Mesenchymal stem cell (in vitro differentiated cells and primary cell): ENCODE results near the gene ACYP1.
A peak's percentile ranks its signal among the peaks of the same experiment; 100 is the strongest.

Experiments
- DNase-seq: peaks from one replicate; pipeline ENCODE4 v3.0.0-alpha.2; 2013
- H2AFZ ChIP-seq: one replicate; pipeline ENCODE4 v1.6.1; 2013; ENCODE audit warnings: low read depth, mild to moderate bottlenecking, control low read depth, inconsistent platforms, low read length, moderate library complexity
- H2AK5ac ChIP-seq: 2 replicates; pipeline ENCODE4 v1.6.1; 2013; ENCODE audit warnings: low read length, moderate library complexity, mild to moderate bottlenecking, inconsistent platforms; ENCODE audit not compliant: severe bottlenecking
- H2BK120ac ChIP-seq: one replicate; pipeline ENCODE4 v1.6.1; 2013; ENCODE audit warnings: low read depth, mild to moderate bottlenecking, inconsistent platforms, low read length, moderate library complexity
- H2BK12ac ChIP-seq, 2 experiments: one replicate each; pipeline ENCODE4 v1.6.1; 2013; ENCODE audit warnings: inconsistent platforms in 2 of 2, low read length in 2 of 2, mild to moderate bottlenecking in 2 of 2, moderate library complexity in 2 of 2, control low read depth in 1 of 2
- H2BK15ac ChIP-seq: one replicate; pipeline ENCODE4 v1.6.1; 2013; ENCODE audit warnings: mild to moderate bottlenecking, low read depth, inconsistent platforms; ENCODE audit not compliant: poor library complexity, severe bottlenecking
- H2BK5ac ChIP-seq: 2 replicates; pipeline ENCODE4 v1.6.1; 2013; ENCODE audit warnings: low read depth, mild to moderate bottlenecking, low read length, control low read depth, inconsistent platforms; ENCODE audit not compliant: poor library complexity, severe bottlenecking
- H3K14ac ChIP-seq, 2 experiments: one replicate each; pipeline ENCODE4 v1.6.1; 2013; ENCODE audit warnings: inconsistent platforms in 2 of 2, low read length in 2 of 2, control low read depth in 1 of 2, mild to moderate bottlenecking in 1 of 2, moderate library complexity in 1 of 2
- H3K18ac ChIP-seq, 2 experiments: one replicate each; pipeline ENCODE4 v1.6.1; 2013; ENCODE audit warnings: inconsistent platforms in 2 of 2, low read length in 2 of 2, control low read depth in 1 of 2, low read depth in 1 of 2, mild to moderate bottlenecking in 1 of 2
- H3K23ac ChIP-seq, 2 experiments: one replicate each; pipeline ENCODE4 v1.6.1; 2013; ENCODE audit warnings: inconsistent platforms in 2 of 2, low read length in 2 of 2, mild to moderate bottlenecking in 2 of 2, moderate library complexity in 2 of 2, control low read depth in 1 of 2
- H3K27ac ChIP-seq: 2 replicates; pipeline ENCODE4 v1.5.1; 2013; ENCODE audit warnings: mild to moderate bottlenecking, moderate library complexity, low read length, control low read depth, inconsistent platforms; ENCODE audit not compliant: poor library complexity, severe bottlenecking
- H3K27me3 ChIP-seq, 2 experiments: 2 replicates each; pipeline versions ENCODE4 v1.6.1 to v1.7.0; 2013; ENCODE audit warnings: low read length in 2 of 2, mild to moderate bottlenecking in 2 of 2, moderate library complexity in 2 of 2, control low read depth in 1 of 2, inconsistent platforms in 1 of 2; ENCODE audit not compliant: control insufficient read depth in 1 of 2, insufficient read depth in 1 of 2
- H3K36me3 ChIP-seq, 2 experiments: 2 replicates each; pipeline versions ENCODE4 v1.6.1 to v1.7.0; 2013; ENCODE audit warnings: low read length in 2 of 2, control low read depth in 1 of 2, inconsistent platforms in 1 of 2, low read depth in 1 of 2, mild to moderate bottlenecking in 1 of 2; ENCODE audit not compliant: insufficient read depth in 2 of 2, control insufficient read depth in 1 of 2
- H3K4ac ChIP-seq, 2 experiments: one replicate each; pipeline ENCODE4 v1.6.1; 2013; ENCODE audit warnings: inconsistent platforms in 2 of 2, low read length in 2 of 2, mild to moderate bottlenecking in 2 of 2, moderate library complexity in 2 of 2, control low read depth in 1 of 2, low read depth in 1 of 2
- H3K4me1 ChIP-seq: 2 replicates; pipeline ENCODE4 v1.6.1; 2013; ENCODE audit warnings: low read depth, low read length, control low read depth; ENCODE audit not compliant: control insufficient read depth, insufficient read depth
- H3K4me2 ChIP-seq: 2 replicates; pipeline ENCODE4 v1.6.1; 2013; ENCODE audit warnings: low read length, mild to moderate bottlenecking, inconsistent platforms; ENCODE audit not compliant: poor library complexity, severe bottlenecking
- H3K4me3 ChIP-seq, 2 experiments: 2 replicates each; pipeline versions ENCODE4 v1.5.1 to v1.7.0; 2013; ENCODE audit warnings: low read length in 2 of 2, mild to moderate bottlenecking in 2 of 2, control low read depth in 1 of 2, low read depth in 1 of 2; ENCODE audit not compliant: insufficient read depth in 1 of 2
- H3K79me1 ChIP-seq: replicated peaks from 2 replicates; pipeline ENCODE4 v1.6.1; 2013; ENCODE audit warnings: mild to moderate bottlenecking, control low read depth, low read length, inconsistent platforms; ENCODE audit not compliant: poor library complexity, severe bottlenecking
- H3K9ac ChIP-seq: 2 replicates; pipeline ENCODE4 v1.7.0; 2013; ENCODE audit warnings: mild to moderate bottlenecking, low read length, moderate library complexity
- H3K9me3 ChIP-seq: 2 replicates; pipeline ENCODE4 v1.7.0; 2013; ENCODE audit warnings: mild to moderate bottlenecking, low read length; ENCODE audit not compliant: control insufficient read depth
- H4K8ac ChIP-seq: one replicate; pipeline ENCODE4 v1.6.1; 2013; ENCODE audit warnings: inconsistent platforms, mild to moderate bottlenecking, low read length, moderate library complexity
- H4K91ac ChIP-seq: one replicate; pipeline ENCODE4 v1.6.1; 2013; ENCODE audit warnings: mild to moderate bottlenecking, low read length, inconsistent platforms
- WGBS: methylation state at CpG from one replicate; pipeline ENCODE4 v1.1.7; 2013; ENCODE audit warnings: mixed read lengths; 5-methylcytosine and 5-hydroxymethylcytosine counted together

The ACYP1 gene

GRCh38 chr14:75011356-75011994 lies 52.3 kb downstream of the ACYP1 start:
- peaks cover 10% of the 10 kb centered on the region for H3K79me1 ChIP-seq
- H3K36me3 ChIP-seq = peaks cover 23 to 78% of the 10 kb centered on the region in 2 experiments
- H3K9me3 ChIP-seq = no peaks in the 10 kb centered on the region
- H3K27ac ChIP-seq = peak overlapping the region; percentile 35
- H4K91ac ChIP-seq = no peak overlapping the region
- WGBS = 35% methylated on average over 3 of the region's 4 CpGs
- peak overlapping the region; percentile 31 for H2AK5ac ChIP-seq
- peaks cover 1% of the 10 kb centered on the region for H3K4me1 ChIP-seq
- no peak overlapping the region for H2BK12ac ChIP-seq
- H3K9ac ChIP-seq = peak overlapping the region; percentile 70
- no peak overlapping the region for H2BK120ac ChIP-seq
- H3K23ac ChIP-seq = no peak overlapping the region
- H3K4ac ChIP-seq = no peak overlapping the region
- H2BK15ac ChIP-seq = no peak overlapping the region
- H2AFZ ChIP-seq = no peak overlapping the region
- no peak overlapping the region for H3K18ac ChIP-seq
- H3K4me2 ChIP-seq = no peak overlapping the region
- H2BK5ac ChIP-seq = no peak overlapping the region
- no peaks in the 10 kb centered on the region for H3K27me3 ChIP-seq
- DNase-seq = peak; percentile 83
- no peak overlapping the region for H4K8ac ChIP-seq
- no peak overlapping the region for H3K14ac ChIP-seq
- H3K4me3 ChIP-seq = peak overlapping the region in 1 of 2 experiments; percentile 55

GRCh38 chr14:75010472-75011093 lies 53.2 kb downstream of the ACYP1 start:
- no peak overlapping the region for H2BK120ac ChIP-seq
- no peak overlapping the region for H2AK5ac ChIP-seq
- no peak overlapping the region for H2BK5ac ChIP-seq
- no peak overlapping the region for H4K91ac ChIP-seq
- no peak overlapping the region for H2BK15ac ChIP-seq
- DNase-seq = no peak
- H3K4me1 ChIP-seq = peaks cover 1% of the 10 kb centered on the region
- H3K79me1 ChIP-seq = peaks cover 16% of the 10 kb centered on the region
- no peak overlapping the region for H3K14ac ChIP-seq
- H3K23ac ChIP-seq = no peak overlapping the region
- H3K27me3 ChIP-seq = no peaks in the 10 kb centered on the region
- no peak overlapping the region for H3K27ac ChIP-seq
- no peak overlapping the region for H2BK12ac ChIP-seq
- no peak overlapping the region for H4K8ac ChIP-seq
- peaks cover 24 to 78% of the 10 kb centered on the region in 2 experiments for H3K36me3 ChIP-seq
- peak overlapping the region; percentile 70 for H3K9ac ChIP-seq
- H3K9me3 ChIP-seq = no peaks in the 10 kb centered on the region
- H2AFZ ChIP-seq = no peak overlapping the region
- H3K18ac ChIP-seq = no peak overlapping the region
- H3K4me2 ChIP-seq = no peak overlapping the region
- no peak overlapping the region for H3K4me3 ChIP-seq
- no CpG with 5 or more reads among the region's 4 CpGs for WGBS
- H3K4ac ChIP-seq = no peak overlapping the region

- Histone ChIP-seq H3K4me1 (peaks cover 5% of the 10 kb centered on the region), H2BK5ac (no peak overlapping the region), H3K79me1 (peaks cover 21% of the 10 kb centered on the region), H3K9me3 (no peaks in the 10 kb centered on the region), H2BK120ac (no peak overlapping the region), H2AK5ac (no peak overlapping the region), H2AFZ (no peak overlapping the region), H3K18ac (no peak overlapping the region), H3K27me3 (no peaks in the 10 kb centered on the region), H2BK12ac (no peak overlapping the region), H3K27ac (no peak overlapping the region), H3K4me2 (no peak overlapping the region), H3K14ac (no peak overlapping the region), H2BK15ac (no peak overlapping the region), H3K23ac (no peak overlapping the region), H3K4ac (no peak overlapping the region), H4K91ac (no peak overlapping the region), H3K9ac (no peak overlapping the region), H3K36me3 (peaks cover 21 to 71% of the 10 kb centered on the region in 2 experiments), H4K8ac (no peak overlapping the region), H3K4me3 (no peak overlapping the region)
- DNase-seq = no peak
- WGBS = 92% methylated on average over 4 of the region's 4 CpGs
These were observed 54.6 kb downstream of the ACYP1 start for GRCh38 chr14:75009176-75009575.

GRCh38 chr14:75005357-75005756 lies 58.5 kb downstream of the ACYP1 start:
- H3K27me3 ChIP-seq = no peaks in the 10 kb centered on the region
- no peak overlapping the region for H3K4me2 ChIP-seq
- no peak overlapping the region for H2AK5ac ChIP-seq
- no peak overlapping the region for H4K8ac ChIP-seq
- no peak overlapping the region for H3K27ac ChIP-seq
- no peak overlapping the region for H4K91ac ChIP-seq
- no peak overlapping the region for H3K9ac ChIP-seq
- 95% methylated on average over 2 of the region's 3 CpGs for WGBS
- no peak for DNase-seq
- peaks cover 19% of the 10 kb centered on the region for H3K79me1 ChIP-seq
- peaks cover 12 to 55% of the 10 kb centered on the region in 2 experiments for H3K36me3 ChIP-seq
- H2BK5ac ChIP-seq = no peak overlapping the region
- H2AFZ ChIP-seq = no peak overlapping the region
- no peak overlapping the region for H2BK120ac ChIP-seq
- H3K9me3 ChIP-seq = no peaks in the 10 kb centered on the region
- H2BK12ac ChIP-seq = no peak overlapping the region
- H3K23ac ChIP-seq = no peak overlapping the region
- H3K4me1 ChIP-seq = peaks cover 4% of the 10 kb centered on the region
- no peak overlapping the region for H2BK15ac ChIP-seq
- no peak overlapping the region for H3K18ac ChIP-seq
- no peak overlapping the region for H3K4me3 ChIP-seq
- no peak overlapping the region for H3K4ac ChIP-seq
- H3K14ac ChIP-seq = no peak overlapping the region
